Transverse colon (tissue), 4 donors: Measurements from ENCODE around the gene TXNDC17.

Experiments
- CTCF ChIP-seq, 5 experiments: fragments of 200-600 bp in 3 of 5; fragments of 450-650 bp in 2 of 5; sonication (generic) in 3 of 5; IDR thresholded peaks; 1 replicate in 2 of 5; 2 replicates in 3 of 5; pipeline ENCODE4 v1.5.1; 2016 to 2017; ENCODE audit warnings: antibody characterized with exemption in 5 of 5, inconsistent platforms in 3 of 5, mild to moderate bottlenecking in 2 of 5, moderate library complexity in 1 of 5
- EP300 ChIP-seq: sonication (generic); formaldehyde crosslinking; IDR thresholded peaks from one replicate; pipeline ENCODE4 v1.6.1; 2017; ENCODE audit warnings: antibody characterized with exemption, low read depth
- POLR2A ChIP-seq: fragments of 450-650 bp; IDR thresholded peaks from one replicate; pipeline ENCODE4 v1.6.1; 2016; ENCODE audit warnings: antibody characterized with exemption, mild to moderate bottlenecking, moderate library complexity
- POLR2AphosphoS5 ChIP-seq, 3 donors: sonication (generic); formaldehyde crosslinking; IDR thresholded peaks; one replicate each; pipeline ENCODE4 v1.6.1; 2016; ENCODE audit warnings: antibody characterized with exemption in 3 of 3

DNA sequence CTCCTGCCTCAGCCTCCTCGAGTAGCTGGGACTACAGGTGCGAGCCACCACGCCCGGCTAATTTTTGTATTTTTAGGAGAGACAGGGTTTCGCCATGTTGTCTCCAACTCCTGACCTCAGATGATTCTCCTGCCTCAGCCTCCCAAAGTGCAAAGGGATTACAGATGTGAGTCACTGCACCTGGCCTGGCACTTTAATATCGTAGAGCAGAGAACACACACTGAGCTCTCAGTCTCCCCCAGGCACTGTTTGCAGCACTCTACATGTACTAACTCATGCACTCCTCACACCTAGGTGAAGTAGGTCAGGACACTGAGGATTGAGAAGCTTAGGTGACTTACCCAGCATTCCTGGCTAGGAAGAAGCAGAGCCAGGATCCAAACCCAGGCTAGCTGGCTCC lies 25.7 kb downstream of the TXNDC17 start:
- no peak for TF ChIP-seq POLR2AphosphoS5 (IDR thresholded peaks at IDR 0.05)
- TF ChIP-seq POLR2A, result no peak
- no peak for TF ChIP-seq CTCF (IDR thresholded peaks at IDR 0.05)
- no peak for TF ChIP-seq EP300
